ENCODE measurements around the gene TSPEAR.
"Not testable (repeated sequence)": the region's sequence is repeated elsewhere in the genome, so short reads cannot be mapped to it uniquely, and the experiment has no call there.

Gene TSPEAR

GRCh38 chr21:44700101-44701022 is 11.0 kb downstream of the TSPEAR start:
- H3K27me3 ChIP-seq (replicated peaks; ENCODE audit: control insufficient read depth, insufficient read depth, low read length), result peaks cover 3% of the 10 kb centered on the region; the same call in 1 of the 2 replicates
- no peak overlapping the region for H3K4me3 ChIP-seq (replicated peaks; ENCODE audit: low read depth, low read length)
- TF ChIP-seq, protein P1, sequence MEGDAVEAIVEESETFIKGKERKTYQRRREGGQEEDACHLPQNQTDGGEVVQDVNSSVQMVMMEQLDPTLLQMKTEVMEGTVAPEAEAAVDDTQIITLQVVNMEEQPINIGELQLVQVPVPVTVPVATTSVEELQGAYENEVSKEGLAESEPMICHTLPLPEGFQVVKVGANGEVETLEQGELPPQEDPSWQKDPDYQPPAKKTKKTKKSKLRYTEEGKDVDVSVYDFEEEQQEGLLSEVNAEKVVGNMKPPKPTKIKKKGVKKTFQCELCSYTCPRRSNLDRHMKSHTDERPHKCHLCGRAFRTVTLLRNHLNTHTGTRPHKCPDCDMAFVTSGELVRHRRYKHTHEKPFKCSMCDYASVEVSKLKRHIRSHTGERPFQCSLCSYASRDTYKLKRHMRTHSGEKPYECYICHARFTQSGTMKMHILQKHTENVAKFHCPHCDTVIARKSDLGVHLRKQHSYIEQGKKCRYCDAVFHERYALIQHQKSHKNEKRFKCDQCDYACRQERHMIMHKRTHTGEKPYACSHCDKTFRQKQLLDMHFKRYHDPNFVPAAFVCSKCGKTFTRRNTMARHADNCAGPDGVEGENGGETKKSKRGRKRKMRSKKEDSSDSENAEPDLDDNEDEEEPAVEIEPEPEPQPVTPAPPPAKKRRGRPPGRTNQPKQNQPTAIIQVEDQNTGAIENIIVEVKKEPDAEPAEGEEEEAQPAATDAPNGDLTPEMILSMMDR (IDR thresholded peaks at IDR 0.05; ENCODE audit: insufficient read depth, low read length, poor library complexity, severe bottlenecking), result no peak

DNA sequence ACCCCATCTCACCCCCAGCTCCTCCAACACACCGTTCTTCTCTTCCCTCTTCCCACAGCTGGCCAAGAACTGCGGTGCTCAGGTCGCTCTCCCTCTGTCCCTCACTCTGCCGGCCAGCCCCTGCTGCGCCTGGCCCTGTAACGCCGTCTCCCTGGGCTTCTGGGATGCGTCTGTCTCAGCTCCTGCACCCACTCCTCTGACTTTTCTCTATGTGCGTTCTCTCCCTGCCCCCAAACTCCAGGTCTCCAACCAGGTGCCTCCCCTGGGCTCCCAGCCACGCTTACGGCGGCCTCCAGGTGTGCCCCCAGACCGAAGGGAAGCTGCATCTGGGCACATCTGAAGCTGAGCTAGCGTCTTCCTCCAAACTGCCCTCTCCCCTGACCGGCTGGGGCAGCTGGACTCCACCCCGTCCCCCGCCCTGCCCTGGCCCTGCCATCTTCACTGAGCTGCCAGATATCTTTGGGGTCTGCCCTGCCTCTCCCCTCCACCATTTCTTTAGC is 11.8 kb downstream of the TSPEAR start:
- no peak for DNase-seq (ENCODE audit: extremely low read depth, insufficient read length)
- Histone ChIP-seq H3K4me3 (replicated peaks; ENCODE audit: low read depth, low read length) (no peak overlapping the region), H3K36me3 (ENCODE audit: control insufficient read depth, insufficient read depth, low read length) (no peaks in the 10 kb centered on the region), H3K27me3 (replicated peaks; ENCODE audit: control insufficient read depth, insufficient read depth, low read length) (peaks cover 3% of the 10 kb centered on the region; the same call in 1 of the 2 replicates)
- TF ChIP-seq, protein P1 (IDR thresholded peaks at IDR 0.05; ENCODE audit: insufficient read depth, low read length, poor library complexity, severe bottlenecking), result no peak

More at GRCh38 chr21:44700101-44701022, 11.0 kb downstream of the TSPEAR start:
- H3K36me3 ChIP-seq (ENCODE audit: control insufficient read depth, insufficient read depth, low read length), result no peaks in the 10 kb centered on the region
- DNase-seq (ENCODE audit: extremely low read depth, insufficient read length), result no peak

- DNase-seq (ENCODE audit: extremely low read depth, insufficient read length), result no peak
- TF ChIP-seq, protein P1 (IDR thresholded peaks at IDR 0.05; ENCODE audit: insufficient read depth, low read length, poor library complexity, severe bottlenecking), result no peak
- no peaks in the 10 kb centered on the region for H3K36me3 ChIP-seq (ENCODE audit: control insufficient read depth, insufficient read depth, low read length)
- no peak overlapping the region for H3K4me3 ChIP-seq (replicated peaks; ENCODE audit: low read depth, low read length)
- peaks cover 2% of the 10 kb centered on the region; the same call in 1 of the 2 replicates for H3K27me3 ChIP-seq (replicated peaks; ENCODE audit: control insufficient read depth, insufficient read depth, low read length)
Measured at GRCh38 chr21:44697811-44698734, 13.3 kb downstream of the TSPEAR start.

- H3K36me3 ChIP-seq (ENCODE audit: control insufficient read depth, insufficient read depth, low read length); H3K4me3 ChIP-seq (replicated peaks; ENCODE audit: low read depth, low read length); DNase-seq (ENCODE audit: extremely low read depth, insufficient read length); H3K27me3 ChIP-seq (replicated peaks; ENCODE audit: control insufficient read depth, insufficient read depth, low read length): not testable (repeated sequence)
Measured at GRCh38 chr21:44697172-44697810, 14.1 kb downstream of the TSPEAR start, which contains the start of gene KRTAP10-12. KRTAP10-12 (plus strand) TSS chr21:44697172; CDS start chr21:44697202, 30 bp downstream.

- DNase-seq (ENCODE audit: extremely low read depth, insufficient read length), result no peak
- Histone ChIP-seq H3K4me3 (replicated peaks; ENCODE audit: low read depth, low read length) (no peak overlapping the region), H3K36me3 (ENCODE audit: control insufficient read depth, insufficient read depth, low read length) (no peaks in the 10 kb centered on the region), H3K27me3 (replicated peaks; ENCODE audit: control insufficient read depth, insufficient read depth, low read length) (peaks cover 2% of the 10 kb centered on the region; the same call in 1 of the 2 replicates)
- TF ChIP-seq, protein P1 (IDR thresholded peaks at IDR 0.05; ENCODE audit: insufficient read depth, low read length, poor library complexity, severe bottlenecking), result no peak
Measured at GRCh38 chr21:44696572-44696971, 14.8 kb downstream of the TSPEAR start.

All from GM06990 (cell line).